SK-N-SH (cell line): ENCODE results near the gene SYNE1. TPM values are rescaled to one million over a fixed set of nuclear protein-coding genes. Genes with fewer than 3 reads are reported as not detected.

Source experiments
- CTCF ChIA-PET: fragments of 300-600, 350-600 bp; formaldehyde crosslinking; extraction: SDS; loops from one replicate; lab custom pipeline; 2021; lab: Yijun Ruan, JAX
- POLR2A ChIA-PET: fragments of 350-600 bp; sonication (Branson Sonifier 250); formaldehyde crosslinking; extraction: SDS; loops from one replicate; lab custom pipeline; 2020; ENCODE audit warnings: antibody characterized with exemption, inconsistent platforms; lab: Yijun Ruan, JAX
- DNase-seq: peaks from one replicate; pipeline ENCODE4 v3.0.0; 2012
- H2AFZ ChIP-seq: fragments of 200-600 bp; sonication (generic); 2 replicates; pipeline ENCODE4 v1.8.1; 2016; ENCODE audit warnings: antibody characterized with exemption, mild to moderate bottlenecking, low read depth
- H3F3A ChIP-seq: fragments of 200-600 bp; sonication (generic); replicated peaks from 2 replicates; pipeline ENCODE3; 2016; ENCODE audit warnings: antibody characterized with exemption, mild to moderate bottlenecking; ENCODE audit not compliant: insufficient read depth
- H3K27ac ChIP-seq, 2 experiments: fragments of 200-500 bp in 1 of 2; fragments of 200-600 bp in 1 of 2; sonication (Bioruptor generic) in 1 of 2; sonication (generic), shearing (Covaris generic) in 1 of 2; 2 replicates each; pipeline versions ENCODE4 v1.5.1 to v1.6.1; 2014 to 2016; ENCODE audit warnings: low read depth in 2 of 2, inconsistent platforms in 1 of 2, low read length in 1 of 2, mild to moderate bottlenecking in 1 of 2, mixed read lengths in 1 of 2
- H3K27me3 ChIP-seq: fragments of 200-600 bp; sonication (generic), shearing (Covaris generic); 2 replicates; pipeline ENCODE4 v1.6.1; 2016; ENCODE audit warnings: mixed run types; ENCODE audit not compliant: insufficient read depth
- H3K36me3 ChIP-seq, 2 experiments: fragments of 200-500 bp in 1 of 2; fragments of 200-600 bp in 1 of 2; sonication (Bioruptor generic) in 1 of 2; sonication (generic) in 1 of 2; replicated peaks in 1 of 2; 2 replicates each; pipeline versions ENCODE3 to v1.5.1; 2014 to 2016; ENCODE audit warnings: low read length in 1 of 2, mild to moderate bottlenecking in 1 of 2; ENCODE audit not compliant: insufficient read depth in 2 of 2, control insufficient read depth in 1 of 2
- H3K4me1 ChIP-seq, 2 experiments: fragments of 200-500 bp in 1 of 2; fragments of 200-600 bp in 1 of 2; sonication (Bioruptor generic) in 1 of 2; sonication (generic), shearing (Covaris generic) in 1 of 2; 2 replicates each; pipeline versions ENCODE4 v1.5.1 to v1.6.1; 2014 to 2016; ENCODE audit warnings: low read depth in 1 of 2, low read length in 1 of 2, mixed run types in 1 of 2; ENCODE audit not compliant: insufficient read depth in 2 of 2, control insufficient read depth in 1 of 2
- H3K4me2 ChIP-seq: fragments of 200-600 bp; sonication (generic), shearing (Covaris generic); 2 replicates; pipeline ENCODE4 v1.6.1; 2017; ENCODE audit warnings: mixed run types
- H3K4me3 ChIP-seq, 2 experiments: fragments of 200-500 bp in 1 of 2; fragments of 200-600 bp in 1 of 2; sonication (Bioruptor generic) in 1 of 2; sonication (generic), shearing (Covaris generic) in 1 of 2; 2 replicates each; pipeline versions ENCODE4 v1.5.1 to v1.8.1; 2014 to 2016; ENCODE audit warnings: low read depth in 2 of 2, inconsistent platforms in 1 of 2, low read length in 1 of 2, mild to moderate bottlenecking in 1 of 2, mixed read lengths in 1 of 2, moderate library complexity in 1 of 2
- H3K79me2 ChIP-seq: fragments of 200-600 bp; sonication (generic); 2 replicates; pipeline ENCODE4 v1.8.1; 2017; ENCODE audit warnings: mild to moderate bottlenecking; ENCODE audit not compliant: insufficient read depth
- H3K9ac ChIP-seq: fragments of 200-600 bp; sonication (generic); 2 replicates; pipeline ENCODE4 v1.6.1; 2017; ENCODE audit warnings: mixed run types
- H3K9me2 ChIP-seq: fragments of 200-600 bp; sonication (generic); 2 replicates; pipeline ENCODE4 v1.6.1; 2017; ENCODE audit warnings: mixed run types
- H3K9me3 ChIP-seq: fragments of 200-600 bp; sonication (generic); 2 replicates; pipeline ENCODE4 v1.6.1; 2017; ENCODE audit warnings: mixed run types, mild to moderate bottlenecking, moderate library complexity
- H4K20me1 ChIP-seq: fragments of 200-600 bp; sonication (generic); 2 replicates; pipeline ENCODE4 v1.6.1; 2017; ENCODE audit warnings: mild to moderate bottlenecking, mixed run types; ENCODE audit not compliant: insufficient read depth
- CHD2 ChIP-seq: fragments of 150-350 bp; IDR thresholded peaks from 2 replicates; pipeline ENCODE4 v1.6.1; 2018; ENCODE audit warnings: low read length; ENCODE audit not compliant: partially characterized antibody
- EZH2phosphoT487 ChIP-seq: fragments of 200-600 bp; sonication (generic); IDR thresholded peaks from 2 replicates; pipeline ENCODE4 v1.6.1; 2017; ENCODE audit warnings: low read depth, mixed run types, mild to moderate bottlenecking, antibody characterized with exemption, moderate library complexity, borderline replicate concordance
- FOSL2 ChIP-seq: IDR thresholded peaks from 2 replicates; pipeline ENCODE4 v1.4.0; 2012; ENCODE audit warnings: low read depth, mild to moderate bottlenecking, moderate library complexity, borderline replicate concordance
- GABPA ChIP-seq: IDR thresholded peaks from 2 replicates; pipeline ENCODE4 v1.4.0; 2012; ENCODE audit warnings: low read depth, mild to moderate bottlenecking
- GATA2 ChIP-seq: sonication (generic); formaldehyde crosslinking; IDR thresholded peaks from 2 replicates; pipeline ENCODE4 v1.5.0; 2020; ENCODE audit warnings: mild to moderate bottlenecking, missing genetic modification reagents
- JUND ChIP-seq: IDR thresholded peaks from 2 replicates; pipeline ENCODE4 v1.4.0; 2012
- MAX ChIP-seq: IDR thresholded peaks from 2 replicates; pipeline ENCODE4 v1.4.0; 2012; ENCODE audit warnings: low read depth
- MEF2A ChIP-seq: IDR thresholded peaks from 2 replicates; pipeline ENCODE4 v1.4.0; 2012; ENCODE audit warnings: low read depth, borderline replicate concordance
- NFIC ChIP-seq: IDR thresholded peaks from 2 replicates; pipeline ENCODE4 v1.4.0; 2012; ENCODE audit warnings: borderline replicate concordance
- NRF1 ChIP-seq: IDR thresholded peaks from 2 replicates; pipeline ENCODE4 v1.6.1; 2012; ENCODE audit warnings: low read depth, mild to moderate bottlenecking, low read length
- REST ChIP-seq: IDR thresholded peaks from 2 replicates; pipeline ENCODE4 v1.6.1; 2012; ENCODE audit warnings: mild to moderate bottlenecking, low read depth, low read length, moderate library complexity
- RFX5 ChIP-seq: IDR thresholded peaks from 2 replicates; pipeline ENCODE4 v1.6.1; 2012; ENCODE audit warnings: mild to moderate bottlenecking, improper control_type of control experiment, low read length
- SIN3A ChIP-seq: IDR thresholded peaks from 2 replicates; pipeline ENCODE4 v1.6.1; 2012; ENCODE audit warnings: low read depth, mild to moderate bottlenecking, low read length, moderate library complexity, borderline replicate concordance
- USF2 ChIP-seq: fragments of 150-350 bp; IDR thresholded peaks from 2 replicates; pipeline ENCODE4 v1.6.1; 2017; ENCODE audit warnings: antibody characterized with exemption, low read length, low read depth, borderline replicate concordance
- WGBS: methylation state at CpG from one replicate; pipeline ENCODE4 v1.1.6; 2017; ENCODE audit warnings: low lambda C conversion rate; 5-methylcytosine and 5-hydroxymethylcytosine counted together
- polyA plus RNA-seq, 3 experiments: library from polyadenylated mRNA; depleted of rRNA; stranded (reverse); fragments of >200 nt; gene quantifications; 2 replicates each; pipeline ENCODE4 v1.2.3, GENCODE V29; 2012
- TF ChIP-seq, protein P1 (sequence below): fragments of 150-350 bp; IDR thresholded peaks from 2 replicates; pipeline ENCODE4 v1.6.1; 2016; ENCODE audit warnings: mild to moderate bottlenecking, low read depth, low read length

SYNE1 gene
- polyA plus RNA-seq, 1 of the 3 experiments (the other 2 are of a cell fraction): 31.1 TPM

DNA sequence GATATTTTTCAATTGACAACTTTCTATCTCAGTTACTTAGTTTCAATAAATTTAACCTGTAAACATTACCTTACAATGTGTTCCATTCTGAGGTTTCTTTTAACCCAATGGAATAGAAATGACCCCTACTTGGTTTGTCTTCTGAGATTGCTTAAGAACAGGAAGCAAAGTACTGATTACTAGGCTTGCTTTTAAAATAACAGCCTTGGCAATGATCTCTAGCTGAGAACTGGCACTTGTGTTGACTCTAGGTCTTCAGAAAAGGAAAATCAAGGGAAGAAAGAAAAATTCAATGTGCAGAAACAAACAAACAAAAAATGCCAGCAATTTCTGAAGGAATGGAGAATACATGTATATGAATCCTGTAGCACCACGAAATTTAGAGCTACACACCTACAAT, 66.1 kb downstream of the SYNE1 start:
- H3K27ac ChIP-seq: no peak overlapping the region
- H3K36me3 ChIP-seq: no peaks in the 10 kb centered on the region
- H3K4me1 ChIP-seq: peaks cover 0 to 12% of the 10 kb centered on the region in 2 experiments; a peak in 3 of 4 replicates
- no peaks in the 10 kb centered on the region; the same call in 1 of the 2 replicates for H4K20me1 ChIP-seq
- no peak overlapping the region for H2AFZ ChIP-seq
- no peaks in the 10 kb centered on the region for H3K9me2 ChIP-seq
- no peak overlapping the region for H3K4me3 ChIP-seq
- H3K27me3 ChIP-seq: no peaks in the 10 kb centered on the region
- H3K9me3 ChIP-seq: no peaks in the 10 kb centered on the region
- DNase-seq: no peak
- 43% methylated on average over 1 of the region's 1 CpG for WGBS
- CTCF ChIA-PET: interaction anchor here (2.5 kb wide), 1 partner anchor 19 kb away, joined by 9 read pairs; no protein-coding TSS in a partner anchor
- POLR2A ChIA-PET: no interaction called here
- H3K4me2 ChIP-seq: no peak overlapping the region
- H3K79me2 ChIP-seq: peaks cover 9% of the 10 kb centered on the region; the same call in 1 of the 2 replicates
- TF ChIP-seq MEF2A (no peak), RFX5 (no peak), MAX (no peak), JUND (no peak), GABPA (no peak), SIN3A (no peak), FOSL2 (no peak), USF2 (no peak), NRF1 (no peak), GATA2 (CRISPR knock-in tag) (no peak), CHD2 (no peak), EZH2phosphoT487 (no peak), NFIC (no peak), REST (no peak)
- TF ChIP-seq, protein P1, sequence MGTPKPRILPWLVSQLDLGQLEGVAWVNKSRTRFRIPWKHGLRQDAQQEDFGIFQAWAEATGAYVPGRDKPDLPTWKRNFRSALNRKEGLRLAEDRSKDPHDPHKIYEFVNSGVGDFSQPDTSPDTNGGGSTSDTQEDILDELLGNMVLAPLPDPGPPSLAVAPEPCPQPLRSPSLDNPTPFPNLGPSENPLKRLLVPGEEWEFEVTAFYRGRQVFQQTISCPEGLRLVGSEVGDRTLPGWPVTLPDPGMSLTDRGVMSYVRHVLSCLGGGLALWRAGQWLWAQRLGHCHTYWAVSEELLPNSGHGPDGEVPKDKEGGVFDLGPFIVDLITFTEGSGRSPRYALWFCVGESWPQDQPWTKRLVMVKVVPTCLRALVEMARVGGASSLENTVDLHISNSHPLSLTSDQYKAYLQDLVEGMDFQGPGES: no peak
- peaks cover 3% of the 10 kb centered on the region for H3F3A ChIP-seq
- no peak overlapping the region for H3K9ac ChIP-seq
